Body of pancreas (tissue), 4 donors: ENCODE measurements around the gene TPM2. TPM values are rescaled to one million over a fixed set of nuclear protein-coding genes. Genes with fewer than 3 reads are reported as not detected.

ENCODE experiments used
- ATAC-seq: fragments of 150-250 bp; one replicate; pipeline ENCODE4 v1.9.1; 2016
- DNase-seq, 4 donors: peaks; one replicate each; pipeline ENCODE4 v3.0.0-alpha.2; 2019
- H3K27ac ChIP-seq, 4 donors: fragments of 200-600 bp; sonication (generic); 1 replicate in 3 of 4; 2 replicates in 1 of 4; pipeline versions ENCODE4 v1.5.1 to v1.6.1; 2016 to 2019; ENCODE audit warnings: mild to moderate bottlenecking in 1 of 4, mixed read lengths in 1 of 4, moderate library complexity in 1 of 4
- H3K27me3 ChIP-seq, 2 donors: fragments of 200-600 bp; sonication (generic); one replicate each; pipeline ENCODE4 v1.6.0; 2016; ENCODE audit warnings: mild to moderate bottlenecking in 1 of 2
- H3K36me3 ChIP-seq, 2 donors: fragments of 200-600 bp; sonication (generic); replicated peaks in 1 of 2; 2 replicates each; pipeline ENCODE4 v1.5.1; 2016; ENCODE audit warnings: low read depth in 2 of 2; ENCODE audit not compliant: insufficient read depth in 1 of 2
- H3K4me1 ChIP-seq: fragments of 200-600 bp; sonication (generic); one replicate; pipeline ENCODE4 v1.6.0; 2016
- H3K4me3 ChIP-seq, 2 donors: fragments of 200-600 bp; sonication (generic); 1 replicate in 1 of 2; 2 replicates in 1 of 2; pipeline ENCODE4 v1.5.1; 2016 to 2019
- H3K9me3 ChIP-seq, 3 donors: fragments of 200-600 bp; sonication (generic); 1 replicate in 2 of 3; 2 replicates in 1 of 3; pipeline ENCODE4 v1.5.1; 2016
- CTCF ChIP-seq, 7 experiments: fragments of 450-650 bp in 4 of 7; fragments of 200-600 bp in 3 of 7; sonication (generic) in 3 of 7; IDR thresholded peaks; one replicate each; pipeline ENCODE4 v1.5.1; 2016 to 2019; ENCODE audit warnings: antibody characterized with exemption in 7 of 7
- POLR2A ChIP-seq, 3 donors: fragments of 450-650 bp; IDR thresholded peaks; one replicate each; pipeline ENCODE4 v1.6.1; 2016; ENCODE audit warnings: antibody characterized with exemption in 3 of 3, mild to moderate bottlenecking in 2 of 3
- WGBS, 2 donors: methylation state at CpG; one replicate each; pipeline ENCODE4 v1.1.5; 2017; 5-methylcytosine and 5-hydroxymethylcytosine counted together
- intact Hi-C: fragments of 100-400 bp; cut with DNase I; formaldehyde crosslinking; loops from one replicate; pipeline ENCODE4 v1.15.1; 2023
- total RNA-seq, 2 donors: library from RNA; depleted of rRNA; stranded (reverse); fragments of >200 nt; gene quantifications; one replicate each; pipeline ENCODE4 v1.1.0, GENCODE V29; 2016

TPM2 gene
- total RNA-seq, 2 donors from 2014 or later: 75.8 to 132 TPM

GRCh38 chr9:35708146-35708545, 18.4 kb upstream of the TPM2 start:
- no peaks in the 10 kb centered on the region for H3K9me3 ChIP-seq
- no peak for DNase-seq
- H3K27ac ChIP-seq: no peak overlapping the region
- no peak for ATAC-seq
- TF ChIP-seq CTCF (IDR thresholded peaks at IDR 0.05) (no peak), POLR2A (IDR thresholded peaks at IDR 0.05) (no peak)
- H3K36me3 ChIP-seq: peaks cover 41 to 76% of the 10 kb centered on the region in 2 donors
- intact Hi-C loops: no loop called here
- 93 to 98% methylated on average over 4 of the region's 4 CpGs for WGBS, 2 donors
- no peak overlapping the region for H3K4me3 ChIP-seq
- H3K4me1 ChIP-seq: no peaks in the 10 kb centered on the region
- H3K27me3 ChIP-seq: no peaks in the 10 kb centered on the region

DNA sequence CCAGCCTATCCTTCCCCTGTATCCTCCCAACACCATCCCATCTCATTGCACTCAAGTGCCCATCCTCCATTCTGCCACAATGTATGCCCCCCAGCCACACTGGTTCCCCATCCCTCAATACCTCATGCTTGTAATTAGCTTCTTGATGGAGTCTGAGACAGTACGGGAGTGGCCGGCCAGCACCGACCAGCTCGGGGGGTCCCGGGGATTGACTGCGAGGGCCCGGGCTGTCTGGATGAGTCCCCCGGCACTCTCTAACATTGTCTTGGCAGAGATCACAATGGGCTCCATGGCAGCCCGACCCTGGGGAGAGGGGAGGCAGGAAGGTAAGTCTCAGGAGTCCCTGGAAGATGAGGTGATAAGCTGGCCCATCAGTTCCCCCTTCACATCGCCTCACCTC, 17.2 kb upstream of the TPM2 start:
- Histone ChIP-seq H3K27ac (no peak overlapping the region), H3K4me1 (no peaks in the 10 kb centered on the region), H3K36me3 (peaks cover 40 to 79% of the 10 kb centered on the region in 2 donors), H3K9me3 (no peaks in the 10 kb centered on the region), H3K4me3 (no peak overlapping the region), H3K27me3 (no peaks in the 10 kb centered on the region)
- TF ChIP-seq POLR2A (IDR thresholded peaks at IDR 0.05) (no peak), CTCF (IDR thresholded peaks at IDR 0.05) (no peak)
- WGBS, 2 donors: 92 to 93% methylated on average over 9 to 10 of the region's 10 CpGs
- no peak for ATAC-seq
- intact Hi-C loops: no loop called here
- no peak for DNase-seq

DNA sequence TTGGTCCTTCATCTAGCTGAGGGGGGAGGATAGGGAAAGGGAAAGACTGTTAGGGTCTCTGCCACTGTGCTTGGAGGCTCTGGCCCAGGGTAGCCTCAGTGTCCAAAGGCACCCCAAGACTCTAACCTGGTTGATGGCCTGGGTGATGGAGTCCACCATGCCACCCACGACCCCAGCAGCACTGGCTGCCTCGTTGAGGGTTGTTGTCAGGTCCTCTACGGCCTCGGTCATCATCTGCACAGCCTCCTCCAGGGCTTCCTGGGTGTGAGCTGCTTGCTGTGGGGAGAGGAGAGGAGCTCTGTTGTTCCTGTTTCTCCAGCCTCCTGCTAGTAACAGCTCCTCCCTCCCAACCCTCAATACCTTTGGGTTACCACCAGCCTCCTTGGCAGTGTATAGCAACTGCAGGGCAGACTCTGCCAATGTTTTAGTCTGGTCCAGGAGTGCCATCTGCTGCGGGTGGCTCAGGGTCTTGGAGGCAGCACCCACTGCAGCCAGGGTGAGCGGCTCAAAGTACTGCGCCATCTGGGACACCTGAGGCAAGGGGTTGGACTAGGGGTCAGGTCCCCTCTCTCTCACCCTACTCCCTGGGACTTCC, 16.2 kb upstream of the TPM2 start:
- no peak overlapping the region for H3K27ac ChIP-seq
- no peak for DNase-seq
- ATAC-seq: no peak

GRCh38 chr9:35705372-35705771, 15.6 kb upstream of the TPM2 start:
- no peak overlapping the region for H3K27ac ChIP-seq
- WGBS, 2 donors: 83 to 87% methylated on average over 1 to 8 of the region's 8 CpGs

More for the DNA sequence above, 16.2 kb upstream of the TPM2 start:
- Histone ChIP-seq H3K4me3 (no peak overlapping the region), H3K4me1 (no peaks in the 10 kb centered on the region), H3K27me3 (no peaks in the 10 kb centered on the region), H3K9me3 (no peaks in the 10 kb centered on the region), H3K36me3 (peaks cover 33 to 76% of the 10 kb centered on the region in 2 donors)
- no peak for TF ChIP-seq CTCF (IDR thresholded peaks at IDR 0.05)
- no peak for TF ChIP-seq POLR2A (IDR thresholded peaks at IDR 0.05)
- intact Hi-C loops: no loop called here
- WGBS, 2 donors: 85% methylated on average over 7 of the region's 7 CpGs; no CpG with 5 or more reads in 1 of the 2 donors

More at GRCh38 chr9:35705372-35705771, 15.6 kb upstream of the TPM2 start:
- no peak for ATAC-seq
- no peak for TF ChIP-seq POLR2A (IDR thresholded peaks at IDR 0.05)
- TF ChIP-seq CTCF (IDR thresholded peaks at IDR 0.05): no peak
- Histone ChIP-seq H3K36me3 (peaks cover 37 to 72% of the 10 kb centered on the region in 2 donors), H3K4me3 (no peak overlapping the region), H3K27me3 (no peaks in the 10 kb centered on the region), H3K9me3 (no peaks in the 10 kb centered on the region), H3K4me1 (no peaks in the 10 kb centered on the region)
- intact Hi-C loops: no loop called here
- DNase-seq: no peak
